HG03378 (cell line): Measurements from ENCODE around the gene PDE8A.

ENCODE experiments used
- ATAC-seq: cut with Tn5 transposase; IDR thresholded peaks from one replicate; pipeline ENCODE4 v1.9.1; 2021; ENCODE audit warnings: mild to moderate bottlenecking, moderate library complexity; ENCODE audit not compliant: unreplicated experiment

Gene PDE8A

GRCh38 chr15:85118173-85118572, 136.5 kb downstream of the PDE8A start:
- no peak for ATAC-seq

- ATAC-seq = no peak
Observed at GRCh38 chr15:85118581-85118980, 136.9 kb downstream of the PDE8A start.

- no peak for ATAC-seq
Observed at GRCh38 chr15:85120351-85121113, 138.9 kb downstream of the PDE8A start.

- ATAC-seq = no peak
Observed at GRCh38 chr15:85124173-85124572, 142.5 kb downstream of the PDE8A start.

- no peak for ATAC-seq
Observed at GRCh38 chr15:85125056-85125661, 143.5 kb downstream of the PDE8A start.

GRCh38 chr15:85128621-85129020, 147.0 kb downstream of the PDE8A start:
- no peak for ATAC-seq

GRCh38 chr15:85129881-85130280, 148.2 kb downstream of the PDE8A start:
- no peak for ATAC-seq

- ATAC-seq = no peak
Observed at GRCh38 chr15:85131915-85132314, 150.3 kb downstream of the PDE8A start.

- no peak for ATAC-seq
Observed at GRCh38 chr15:85133709-85134108, 152.1 kb downstream of the PDE8A start.

GRCh38 chr15:85137489-85138168, 156.0 kb downstream of the PDE8A start:
- no peak for ATAC-seq

- ATAC-seq = no peak
Observed at GRCh38 chr15:85139391-85139790, 157.7 kb downstream of the PDE8A start.

GRCh38 chr15:85141726-85142125, 160.1 kb downstream of the PDE8A start:
- ATAC-seq = no peak

GRCh38 chr15:85142312-85142711, 160.7 kb downstream of the PDE8A start:
- no peak for ATAC-seq

GRCh38 chr15:85149465-85150129, 167.9 kb downstream of the PDE8A start:
- no peak for ATAC-seq

GRCh38 chr15:85150130-85150480, 168.4 kb downstream of the PDE8A start:
- no peak for ATAC-seq

- ATAC-seq = no peak
Observed at GRCh38 chr15:85151145-85151544, 169.5 kb downstream of the PDE8A start.

- no peak for ATAC-seq
Observed at GRCh38 chr15:85151861-85152260, 170.2 kb downstream of the PDE8A start.

- ATAC-seq = no peak
Observed at GRCh38 chr15:85154061-85154460, 172.4 kb downstream of the PDE8A start.

GRCh38 chr15:85155360-85155759, 173.7 kb downstream of the PDE8A start:
- ATAC-seq = no peak

GRCh38 chr15:85155857-85156256, 174.2 kb downstream of the PDE8A start:
- ATAC-seq = no peak

GRCh38 chr15:85157344-85157743, 175.7 kb downstream of the PDE8A start:
- ATAC-seq = no peak

- ATAC-seq = no peak
Observed at GRCh38 chr15:85162237-85162636, 180.6 kb downstream of the PDE8A start.
